ENCODE results near the gene ARMS2.

GRCh38 chr10:122426829-122427228 is 27.6 kb upstream of the ARMS2 start:
- no peak for TF ChIP-seq EZH2 (IDR thresholded peaks at IDR 0.05; ENCODE audit: borderline replicate concordance)
- TF ChIP-seq CTCF (IDR thresholded peaks at IDR 0.05; ENCODE audit: poor library complexity), result no peak
- no peak for TF ChIP-seq EZH2phosphoT487 (IDR thresholded peaks at IDR 0.05; ENCODE audit: low read depth, severe bottlenecking, unreplicated experiment)

Measured in hepatocyte (in vitro differentiated cells).